ENCODE measurements around the gene MYO1B. TPM values are rescaled to one million over a fixed set of nuclear protein-coding genes. Genes with fewer than 3 reads are reported as not detected.

MYO1B gene
- total RNA-seq, 2 donors from 2014 or later = 74.7 to 79.4 TPM

GRCh38 chr2:191247381-191248057 is 2.3 kb downstream of the MYO1B start:
- Histone ChIP-seq H3K27ac (peak overlapping the region; percentile 70 to 76), H3K4me1 (ENCODE audit: control insufficient read depth in 1 of 2, low read depth in 2 of 2) (peaks cover 4 to 65% of the 10 kb centered on the region in 2 donors), H3K36me3 (no peaks in the 10 kb centered on the region), H3K9me3 (no peaks in the 10 kb centered on the region), H3K4me3 (peak overlapping the region; percentile 86), H3K27me3 (replicated peaks; ENCODE audit: insufficient read depth) (no peaks in the 10 kb centered on the region)
- ATAC-seq (ENCODE audit: insufficient number of reproducible peaks, low FRiP score, low read depth) (peak; percentile 39), DNase-seq (ENCODE audit: low spot score) (no peak)
- no peak for TF ChIP-seq CTCF (IDR thresholded peaks at IDR 0.05)

- Histone ChIP-seq H3K27me3 (replicated peaks; ENCODE audit: insufficient read depth) (no peaks in the 10 kb centered on the region), H3K4me1 (ENCODE audit: control insufficient read depth in 1 of 2, low read depth in 2 of 2) (peaks cover 4 to 75% of the 10 kb centered on the region in 2 donors), H3K27ac (peak overlapping the region in 1 of 2 donors; percentile 14), H3K36me3 (no peaks in the 10 kb centered on the region), H3K9me3 (no peaks in the 10 kb centered on the region), H3K4me3 (no peak overlapping the region)
- ATAC-seq (ENCODE audit: insufficient number of reproducible peaks, low FRiP score, low read depth) = no peak
- DNase-seq (ENCODE audit: low spot score) = no peak
- TF ChIP-seq CTCF (IDR thresholded peaks at IDR 0.05) = no peak
Observed at GRCh38 chr2:191249156-191249813, 4.1 kb downstream of the MYO1B start.

- ATAC-seq (ENCODE audit: insufficient number of reproducible peaks, low FRiP score, low read depth) (no peak), DNase-seq (ENCODE audit: low spot score) (no peak)
- no peaks in the 10 kb centered on the region for H3K9me3 ChIP-seq
- H3K4me1 ChIP-seq (ENCODE audit: control insufficient read depth in 1 of 2, low read depth in 2 of 2) = peaks cover 4 to 75% of the 10 kb centered on the region in 2 donors
- H3K27me3 ChIP-seq (replicated peaks; ENCODE audit: insufficient read depth) = no peaks in the 10 kb centered on the region
- no peaks in the 10 kb centered on the region for H3K36me3 ChIP-seq
- no peak for TF ChIP-seq CTCF (IDR thresholded peaks at IDR 0.05)
- H3K4me3 ChIP-seq = no peak overlapping the region
- no peak overlapping the region for H3K27ac ChIP-seq
Observed at GRCh38 chr2:191250400-191250799, 5.2 kb downstream of the MYO1B start.

- no peak for DNase-seq (ENCODE audit: low spot score)
- ATAC-seq (ENCODE audit: insufficient number of reproducible peaks, low FRiP score, low read depth) = no peak
- Histone ChIP-seq H3K4me3 (no peak overlapping the region), H3K36me3 (no peaks in the 10 kb centered on the region), H3K27me3 (replicated peaks; ENCODE audit: insufficient read depth) (no peaks in the 10 kb centered on the region), H3K27ac (no peak overlapping the region), H3K4me1 (ENCODE audit: control insufficient read depth in 1 of 2, low read depth in 2 of 2) (peaks cover 4 to 81% of the 10 kb centered on the region in 2 donors), H3K9me3 (no peaks in the 10 kb centered on the region)
- no peak for TF ChIP-seq CTCF (IDR thresholded peaks at IDR 0.05)
Observed at GRCh38 chr2:191250986-191251385, 5.8 kb downstream of the MYO1B start.

GRCh38 chr2:191252699-191253098 is 7.5 kb downstream of the MYO1B start:
- H3K9me3 ChIP-seq = no peaks in the 10 kb centered on the region
- TF ChIP-seq CTCF (IDR thresholded peaks at IDR 0.05) = no peak
- no peak for DNase-seq (ENCODE audit: low spot score)
- no peaks in the 10 kb centered on the region for H3K36me3 ChIP-seq
- no peaks in the 10 kb centered on the region for H3K27me3 ChIP-seq (replicated peaks; ENCODE audit: insufficient read depth)
- no peak overlapping the region for H3K27ac ChIP-seq
- no peak overlapping the region for H3K4me3 ChIP-seq
- no peak for ATAC-seq (ENCODE audit: insufficient number of reproducible peaks, low FRiP score, low read depth)
- peaks cover 4 to 74% of the 10 kb centered on the region in 2 donors for H3K4me1 ChIP-seq (ENCODE audit: control insufficient read depth in 1 of 2, low read depth in 2 of 2)

All from thoracic aorta (tissue), 2 donors.